Endothelial cell of umbilical vein (primary cell): Measurements from ENCODE around the gene SREBF1. TPM values are rescaled to one million over a fixed set of nuclear protein-coding genes. Genes with fewer than 3 reads are reported as not detected.

ENCODE experiments used
- BruUV-seq: library from RNA; stranded (reverse); fragments of 400-500 nt; replicated peaks from 2 replicates; lab custom pipeline; 2021; lab: Mats Ljungman, UMichigan
- CTCF ChIA-PET: fragments of 300-600, 350-600 bp; sonication (Branson Sonifier 250); formaldehyde crosslinking; loops from one replicate; lab custom pipeline; 2021; ENCODE audit warnings: antibody characterized with exemption, inconsistent platforms; lab: Charles Lee
- POLR2A ChIA-PET: fragments of 300-600, 350-600 bp; sonication (Branson Sonifier 250); formaldehyde crosslinking; loops from one replicate; lab custom pipeline; 2021; ENCODE audit warnings: antibody characterized with exemption, inconsistent platforms; lab: Charles Lee
- DNase-seq: peaks from one replicate; pipeline ENCODE4 v3.0.0-alpha.2; 2011; ENCODE audit warnings: low read depth, low spot score
- FAIRE-seq: peaks from 2 replicates; lab custom pipeline; 2011; peaks lifted over from hg19 to GRCh38; lab: Jason Lieb, UNC
- H2AFZ ChIP-seq: 2 replicates; pipeline ENCODE4 v1.6.0; 2012; ENCODE audit warnings: low read depth, low read length, control low read depth, inconsistent platforms
- H3K27ac ChIP-seq: 2 replicates; pipeline ENCODE4 v1.5.1; 2011; ENCODE audit warnings: low read depth, mild to moderate bottlenecking, control low read depth, low read length, moderate library complexity; ENCODE audit not compliant: insufficient read depth
- H3K27me3 ChIP-seq, 2 experiments: 2 replicates each; pipeline versions ENCODE4 v1.6.0 to v1.6.1; 2011; ENCODE audit warnings: low read length in 2 of 2, mixed read lengths in 1 of 2; ENCODE audit not compliant: control insufficient read depth in 2 of 2, insufficient read depth in 2 of 2
- H3K36me3 ChIP-seq, 2 experiments: 2 replicates in 1 of 2; 3 replicates in 1 of 2; pipeline ENCODE4 v1.5.1; 2011; ENCODE audit warnings: low read length in 2 of 2, mild to moderate bottlenecking in 1 of 2, moderate library complexity in 1 of 2; ENCODE audit not compliant: control insufficient read depth in 2 of 2, insufficient read depth in 2 of 2; ENCODE audit errors: extremely low read depth in 1 of 2
- H3K4me1 ChIP-seq: 3 replicates; pipeline ENCODE4 v1.5.1; 2011; ENCODE audit warnings: mild to moderate bottlenecking, low read length; ENCODE audit not compliant: control insufficient read depth, insufficient read depth; ENCODE audit errors: extremely low read depth
- H3K4me2 ChIP-seq: 2 replicates; pipeline ENCODE4 v1.6.1; 2011; ENCODE audit warnings: low read length, control low read depth, mixed read lengths; ENCODE audit not compliant: insufficient read depth
- H3K4me3 ChIP-seq, 3 experiments: fragments of 200-600 bp in 1 of 3; sonication (generic), shearing (Covaris generic) in 1 of 3; replicated peaks in 1 of 3; 2 replicates each; pipeline ENCODE4 v1.5.1; 2011 to 2016; ENCODE audit warnings: control low read depth in 3 of 3, low read length in 3 of 3, mild to moderate bottlenecking in 2 of 3, inconsistent platforms in 1 of 3, low read depth in 1 of 3, moderate library complexity in 1 of 3; ENCODE audit not compliant: insufficient read depth in 1 of 3
- H3K79me2 ChIP-seq: 2 replicates; pipeline ENCODE4 v1.6.0; 2012; ENCODE audit warnings: low read length, inconsistent platforms; ENCODE audit not compliant: control insufficient read depth, insufficient read depth
- H3K9ac ChIP-seq: replicated peaks from 2 replicates; pipeline ENCODE3; 2011; ENCODE audit warnings: low read length, control low read depth; ENCODE audit not compliant: insufficient read depth; ENCODE audit errors: extremely low read depth
- H3K9me1 ChIP-seq: replicated peaks from 3 replicates; pipeline ENCODE4 v1.6.0; 2011; ENCODE audit warnings: mild to moderate bottlenecking, low read length; ENCODE audit not compliant: control insufficient read depth, insufficient read depth; ENCODE audit errors: extremely low read depth
- H3K9me3 ChIP-seq: replicated peaks from 2 replicates; pipeline ENCODE4 v1.5.1; 2012; ENCODE audit warnings: low read length, inconsistent platforms; ENCODE audit not compliant: control insufficient read depth, insufficient read depth
- H4K20me1 ChIP-seq: replicated peaks from 2 replicates; pipeline ENCODE3; 2011; ENCODE audit warnings: mild to moderate bottlenecking, low read length; ENCODE audit not compliant: control insufficient read depth, insufficient read depth; ENCODE audit errors: extremely low read depth
- EZH2 ChIP-seq: IDR thresholded peaks from 2 replicates; pipeline ENCODE4 v1.6.1; 2012; ENCODE audit warnings: borderline replicate concordance, low read depth, mild to moderate bottlenecking, moderate library complexity, low read length, inconsistent platforms; ENCODE audit not compliant: severe bottlenecking
- FOS ChIP-seq: IDR thresholded peaks from 2 replicates; pipeline ENCODE4 v1.6.1; 2011; ENCODE audit warnings: mild to moderate bottlenecking, low read length, moderate library complexity, borderline replicate concordance; ENCODE audit not compliant: insufficient read depth
- GATA2 ChIP-seq: IDR thresholded peaks from 2 replicates; pipeline ENCODE4 v1.7.0; 2011; ENCODE audit warnings: low read depth, mild to moderate bottlenecking, moderate library complexity, mixed read lengths, low read length; ENCODE audit not compliant: insufficient read length, insufficient read depth
- JUN ChIP-seq: IDR thresholded peaks from 2 replicates; pipeline ENCODE4 v1.6.1; 2011; ENCODE audit warnings: borderline replicate concordance, low read depth; ENCODE audit not compliant: insufficient read length, insufficient read depth
- MYC ChIP-seq: IDR thresholded peaks from one replicate; pipeline ENCODE4 v1.6.1; 2011; ENCODE audit warnings: mild to moderate bottlenecking, low read depth, low read length
- POLR2A ChIP-seq: IDR thresholded peaks from 2 replicates; pipeline ENCODE4 v1.6.1; 2012; ENCODE audit warnings: low read depth, mild to moderate bottlenecking, control low read depth, low read length
- POLR2AphosphoS5 ChIP-seq: IDR thresholded peaks from 2 replicates; pipeline ENCODE4 v1.6.1; 2012; ENCODE audit warnings: low read depth, mild to moderate bottlenecking, control low read depth, low read length, moderate library complexity; ENCODE audit not compliant: insufficient read depth
- dilution Hi-C: fragments of 300-500 bp; cut with MboI; formaldehyde crosslinking; loops from one replicate; pipeline ENCODE4 v1.15.0; 2019; ENCODE audit warnings: low sequenced_read_pairs; ENCODE audit not compliant: extremely low pct_ligation_motif_present
- intact Hi-C: fragments of 100-400 bp; cut with micrococcal nuclease; formaldehyde crosslinking; loops from one replicate; pipeline ENCODE4 v1.10.0; 2022
- polyA plus RNA-seq, 4 experiments: library from polyadenylated mRNA; depleted of rRNA in 3 of 4; stranded (reverse) in 3 of 4; unstranded in 1 of 4; fragments of >200 nt; gene quantifications; 2 replicates each; pipeline versions ENCODE4 v1.2.1 to v1.2.3, GENCODE V29; 2011 to 2012; ENCODE audit warnings: missing spikeins in 1 of 4
- total RNA-seq: library from RNA; stranded (reverse); gene quantifications from 2 replicates; pipeline ENCODE4 v1.2.3, GENCODE V29; 2021
- TF ChIP-seq, protein P1 (sequence below): IDR thresholded peaks from 2 replicates; pipeline ENCODE4 v1.6.1; 2011; ENCODE audit not compliant: insufficient read depth, insufficient read length
- TF ChIP-seq, protein P2 (sequence below), 2 donors: IDR thresholded peaks; 1 replicate in 1 of 2; 2 replicates in 1 of 2; pipeline ENCODE4 v1.5.1; 2011; ENCODE audit warnings: low read length in 2 of 2, mild to moderate bottlenecking in 2 of 2, moderate library complexity in 2 of 2, control low read depth in 1 of 2, inconsistent platforms in 1 of 2, low read depth in 1 of 2; ENCODE audit not compliant: insufficient read depth in 1 of 2; ENCODE audit errors: extremely low read depth in 1 of 2

The SREBF1 gene
- total and polyA plus RNA-seq, 2 donors (not counting 3 experiments of a cell fraction or from before 2014, with no cell fraction given), result 50.4 to 109 TPM

DNA sequence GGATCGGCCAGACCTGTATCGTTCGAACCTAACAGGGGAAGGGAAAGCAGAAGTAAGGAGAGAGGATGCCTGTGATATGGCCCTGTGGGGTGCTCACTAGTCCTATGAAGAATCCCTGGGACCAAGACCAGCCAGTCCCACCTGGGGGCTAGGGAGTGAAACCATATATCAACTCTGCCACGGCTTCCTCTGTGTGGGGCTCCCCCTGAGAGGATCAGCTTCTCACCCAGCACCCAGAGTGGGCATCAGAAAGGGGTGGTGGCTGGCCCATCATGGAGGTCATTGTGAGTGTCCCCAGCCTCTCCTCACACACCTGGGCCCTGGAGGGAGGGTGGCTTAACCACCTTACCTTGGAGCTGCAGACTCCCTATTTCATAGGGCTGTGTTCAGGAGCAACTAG lies 30.1 kb upstream of the SREBF1 start:
- H3K4me2 ChIP-seq, result no peak overlapping the region
- DNase-seq (no peak), FAIRE-seq (no peak)
- H2AFZ ChIP-seq, result no peak overlapping the region
- intact Hi-C loops, result no loop called here
- ChIA-PET CTCF (interaction anchor here (0.6 to 1.5 kb wide), 2 partner anchors 49 to 54 kb away, joined by 3 read pairs; no protein-coding TSS in a partner anchor), POLR2A (no interaction called here)
- peaks cover 5% of the 10 kb centered on the region for H3K4me1 ChIP-seq
- H4K20me1 ChIP-seq, result no peaks in the 10 kb centered on the region
- no peak overlapping the region for H3K4me3 ChIP-seq
- H3K9me3 ChIP-seq, result no peaks in the 10 kb centered on the region
- no peaks in the 10 kb centered on the region for H3K9me1 ChIP-seq
- no peaks in the 10 kb centered on the region for H3K27me3 ChIP-seq
- no TSS peak for BruUV-seq
- H3K9ac ChIP-seq, result no peak overlapping the region
- TF ChIP-seq, protein P1, sequence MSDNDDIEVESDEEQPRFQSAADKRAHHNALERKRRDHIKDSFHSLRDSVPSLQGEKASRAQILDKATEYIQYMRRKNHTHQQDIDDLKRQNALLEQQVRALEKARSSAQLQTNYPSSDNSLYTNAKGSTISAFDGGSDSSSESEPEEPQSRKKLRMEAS, result no peak
- TF ChIP-seq FOS, result no peak
- H3K27ac ChIP-seq, result no peak overlapping the region
- dilution Hi-C loops, result no loop called here
- H3K79me2 ChIP-seq, result no peaks in the 10 kb centered on the region
- no peaks in the 10 kb centered on the region for H3K36me3 ChIP-seq

DNA sequence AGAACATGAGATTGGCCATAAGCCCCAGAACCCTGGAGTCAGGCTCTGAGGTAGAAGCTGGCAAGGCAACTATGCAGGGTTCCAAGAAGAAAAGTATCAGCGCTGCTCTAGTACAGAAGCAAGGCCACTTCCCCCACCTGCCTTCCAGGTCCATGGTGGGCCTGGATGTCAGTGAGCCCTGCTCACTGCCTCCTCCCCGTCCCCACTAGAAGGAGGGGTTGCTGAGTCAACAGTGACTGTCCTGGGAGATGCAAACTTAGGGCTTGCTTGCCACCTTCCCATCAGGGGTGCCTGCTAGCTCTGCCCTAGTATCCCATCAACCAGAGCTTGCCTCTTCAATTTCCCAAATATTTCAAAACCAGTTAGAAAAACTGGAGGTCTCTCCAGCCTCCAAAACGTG lies 29.6 kb upstream of the SREBF1 start:
- Histone ChIP-seq H3K4me3 (no peak overlapping the region), H3K79me2 (no peaks in the 10 kb centered on the region), H4K20me1 (no peaks in the 10 kb centered on the region), H3K9me1 (no peaks in the 10 kb centered on the region), H3K4me2 (no peak overlapping the region), H3K4me1 (peaks cover 5% of the 10 kb centered on the region), H3K9ac (no peak overlapping the region), H3K27ac (no peak overlapping the region), H3K27me3 (no peaks in the 10 kb centered on the region), H3K9me3 (no peaks in the 10 kb centered on the region), H3K36me3 (no peaks in the 10 kb centered on the region), H2AFZ (no peak overlapping the region)
- FAIRE-seq, result no peak
- CTCF ChIA-PET, result interaction anchor here (0.6 to 1.5 kb wide), 2 partner anchors 49 to 55 kb away, joined by 3 read pairs; no protein-coding TSS in a partner anchor
- TF ChIP-seq EZH2 (no peak), JUN (no peak), MYC (no peak), GATA2 (no peak), POLR2A (no peak), FOS (no peak), POLR2AphosphoS5 (no peak)
- TF ChIP-seq, protein P2, sequence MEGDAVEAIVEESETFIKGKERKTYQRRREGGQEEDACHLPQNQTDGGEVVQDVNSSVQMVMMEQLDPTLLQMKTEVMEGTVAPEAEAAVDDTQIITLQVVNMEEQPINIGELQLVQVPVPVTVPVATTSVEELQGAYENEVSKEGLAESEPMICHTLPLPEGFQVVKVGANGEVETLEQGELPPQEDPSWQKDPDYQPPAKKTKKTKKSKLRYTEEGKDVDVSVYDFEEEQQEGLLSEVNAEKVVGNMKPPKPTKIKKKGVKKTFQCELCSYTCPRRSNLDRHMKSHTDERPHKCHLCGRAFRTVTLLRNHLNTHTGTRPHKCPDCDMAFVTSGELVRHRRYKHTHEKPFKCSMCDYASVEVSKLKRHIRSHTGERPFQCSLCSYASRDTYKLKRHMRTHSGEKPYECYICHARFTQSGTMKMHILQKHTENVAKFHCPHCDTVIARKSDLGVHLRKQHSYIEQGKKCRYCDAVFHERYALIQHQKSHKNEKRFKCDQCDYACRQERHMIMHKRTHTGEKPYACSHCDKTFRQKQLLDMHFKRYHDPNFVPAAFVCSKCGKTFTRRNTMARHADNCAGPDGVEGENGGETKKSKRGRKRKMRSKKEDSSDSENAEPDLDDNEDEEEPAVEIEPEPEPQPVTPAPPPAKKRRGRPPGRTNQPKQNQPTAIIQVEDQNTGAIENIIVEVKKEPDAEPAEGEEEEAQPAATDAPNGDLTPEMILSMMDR (IDR thresholded peaks at IDR 0.05; ENCODE audit: extremely low read depth in 1 of 2, insufficient read depth in 1 of 2, low read depth in 1 of 2, low read length in 2 of 2), result no peak
- TF ChIP-seq, protein P1, result no peak
- dilution Hi-C loops (no loop called here), intact Hi-C loops (no loop called here)
- BruUV-seq, result no TSS peak
- DNase-seq, result no peak
- POLR2A ChIA-PET, result no interaction called here
